GM04504 (cell line): ENCODE measurements around the gene TUB.

ENCODE experiments used
- DNase-seq: peaks from one replicate; pipeline ENCODE4 v3.0.0-alpha.2; 2012; ENCODE audit warnings: low read depth

The TUB gene

DNA sequence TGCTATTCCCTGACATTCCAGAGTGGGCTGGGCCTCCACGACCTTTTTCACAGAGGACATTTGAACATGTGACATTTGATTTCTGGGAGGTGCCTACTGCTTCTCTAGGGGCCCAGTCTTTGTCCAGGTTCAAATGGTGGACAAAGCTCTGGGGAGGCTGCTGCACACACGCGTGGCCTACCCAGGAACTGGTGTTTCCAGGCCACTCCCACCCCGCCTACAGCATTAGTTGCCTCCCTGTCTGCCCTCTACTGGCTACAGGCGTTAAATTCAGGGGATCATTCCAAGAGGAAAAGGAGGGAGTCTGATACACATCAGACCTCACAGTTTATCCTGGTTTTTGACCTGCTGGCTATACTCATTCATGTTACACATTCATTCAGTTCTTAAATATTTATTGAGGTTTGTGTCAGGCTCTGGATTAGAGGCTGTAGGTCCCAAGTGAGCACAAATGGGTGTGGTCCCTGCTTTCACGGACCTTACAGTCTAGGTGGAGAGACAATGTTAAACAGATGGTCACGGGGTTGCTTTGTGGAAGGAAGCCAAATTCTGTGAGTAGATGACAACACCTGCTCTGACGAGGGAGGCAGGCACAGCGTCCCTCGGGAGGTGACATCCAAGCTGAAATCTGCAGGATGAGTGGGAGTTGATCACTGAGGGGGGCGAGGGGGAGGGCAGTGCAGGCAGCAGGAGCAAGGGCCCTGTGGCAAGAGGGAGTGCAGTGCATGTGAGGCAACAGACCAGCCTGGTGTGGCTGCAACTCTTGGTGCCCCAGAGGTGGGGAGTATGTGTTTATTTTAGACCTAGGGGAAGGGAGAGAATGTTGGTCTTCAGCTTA lies 11.8 kb downstream of the TUB start:
- DNase-seq: no peak

DNA sequence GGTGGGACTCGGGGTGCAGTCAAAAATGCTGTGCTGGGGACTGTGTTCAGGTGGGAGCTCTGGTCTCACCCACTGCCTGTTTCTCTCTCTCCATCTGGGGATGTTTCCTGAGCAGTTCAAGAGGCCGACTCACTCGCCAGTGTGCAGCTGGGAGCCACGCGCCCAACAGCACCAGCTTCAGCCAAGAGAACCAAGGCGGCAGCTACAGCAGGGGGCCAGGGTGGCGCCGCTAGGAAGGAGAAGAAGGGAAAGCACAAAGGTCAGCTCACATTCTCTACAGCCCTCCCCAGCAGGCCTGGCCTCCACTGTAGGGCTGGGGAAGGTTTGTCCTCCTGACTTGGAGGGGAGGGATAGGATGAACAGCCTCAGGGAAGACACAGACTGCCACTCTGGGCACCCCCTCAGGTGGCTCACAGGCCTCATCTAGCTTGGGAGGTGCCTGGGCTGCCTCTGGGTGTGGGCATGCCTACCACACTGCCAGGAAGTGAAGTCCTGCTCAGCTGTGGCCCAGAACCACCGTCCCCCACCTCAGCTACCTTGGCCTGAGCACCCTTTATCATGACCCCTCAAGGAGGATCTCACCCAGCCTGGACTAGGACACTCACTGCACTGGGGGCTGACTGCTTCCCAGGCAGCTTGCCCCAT lies 13.0 kb downstream of the TUB start:
- no peak for DNase-seq

- no peak for DNase-seq
These were observed 13.6 kb downstream of the TUB start for GRCh38 chr11:8094656-8095055.

- no peak for DNase-seq
These were observed 14.4 kb downstream of the TUB start for GRCh38 chr11:8095371-8095770.

DNA sequence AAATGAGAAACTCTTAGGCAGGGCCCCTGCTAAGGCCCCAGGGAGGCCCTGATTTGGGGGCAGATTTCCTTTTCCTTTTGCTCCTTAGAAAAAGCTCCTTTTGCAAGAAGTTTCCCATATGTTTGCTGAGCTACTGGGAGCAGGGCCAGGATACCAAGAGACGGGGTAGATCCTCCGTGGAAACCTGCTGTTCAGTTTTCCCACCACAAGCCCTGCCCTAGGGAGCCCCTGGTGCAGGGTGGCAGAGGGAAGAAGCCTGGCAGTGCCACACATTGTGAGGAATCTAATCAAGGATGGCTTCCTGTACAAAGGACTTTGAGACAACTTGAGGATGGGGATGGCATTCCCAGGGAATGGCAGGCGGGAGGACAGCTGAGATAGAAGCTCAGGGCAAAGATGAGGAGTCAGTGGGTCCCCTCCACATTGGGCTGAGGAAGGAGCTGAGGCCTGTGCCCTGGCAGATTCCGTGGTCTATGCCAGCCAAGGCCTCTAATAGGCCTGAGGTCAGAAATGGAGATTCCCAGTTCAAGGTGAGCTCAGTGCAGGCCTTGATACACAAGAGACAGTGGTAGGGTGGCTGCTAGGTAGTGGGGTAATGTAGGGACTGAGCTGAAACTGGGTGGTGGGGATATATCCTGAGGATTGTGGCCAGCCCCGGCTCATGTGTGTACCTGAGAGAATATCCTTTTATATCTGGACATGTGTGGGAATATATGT lies 15.0 kb downstream of the TUB start:
- DNase-seq: no peak

DNA sequence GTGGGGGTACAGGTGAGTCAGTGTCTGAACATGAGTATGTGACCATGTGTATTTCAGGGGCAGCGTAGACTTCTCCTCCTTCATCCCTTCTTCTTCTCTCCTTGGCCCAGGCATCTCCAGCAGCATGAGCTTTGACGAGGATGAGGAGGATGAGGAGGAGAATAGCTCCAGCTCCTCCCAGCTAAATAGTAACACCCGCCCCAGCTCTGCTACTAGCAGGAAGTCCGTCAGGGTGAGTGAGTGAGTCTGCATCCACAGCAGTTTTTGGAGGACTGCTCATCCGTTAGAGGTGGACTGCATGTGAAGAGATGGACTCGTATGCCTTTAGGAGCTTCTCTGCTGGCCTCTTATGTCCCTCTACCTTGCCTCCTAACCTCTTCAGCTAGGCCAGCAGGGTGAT lies 15.6 kb downstream of the TUB start:
- no peak for DNase-seq

- DNase-seq: no peak
These were observed 16.1 kb downstream of the TUB start for GRCh38 chr11:8097062-8097461.

GRCh38 chr11:8097468-8097867 lies 16.5 kb downstream of the TUB start:
- no peak for DNase-seq

DNA sequence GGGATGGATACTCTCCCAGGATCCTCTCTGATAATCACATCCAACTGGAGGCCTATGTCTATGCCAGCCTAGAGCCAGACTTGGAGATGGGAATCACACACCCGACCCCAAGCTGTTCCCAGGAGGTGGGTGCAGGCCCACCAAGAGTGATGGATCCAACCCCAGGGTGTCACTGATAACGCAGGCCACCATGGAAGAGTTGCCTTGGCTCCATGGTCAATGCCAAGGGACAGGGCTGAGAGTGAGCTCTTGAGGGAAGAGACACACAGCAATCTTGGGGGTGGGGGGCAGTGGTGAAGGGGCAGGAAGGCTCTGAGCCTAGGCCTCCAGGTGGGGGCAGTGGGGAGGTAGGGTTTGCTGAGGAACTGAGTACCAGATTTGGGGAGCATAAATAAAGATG lies 16.9 kb downstream of the TUB start:
- DNase-seq: no peak

- peak; percentile 50 for DNase-seq
These were observed 17.4 kb downstream of the TUB start for GRCh38 chr11:8098361-8098760.

DNA sequence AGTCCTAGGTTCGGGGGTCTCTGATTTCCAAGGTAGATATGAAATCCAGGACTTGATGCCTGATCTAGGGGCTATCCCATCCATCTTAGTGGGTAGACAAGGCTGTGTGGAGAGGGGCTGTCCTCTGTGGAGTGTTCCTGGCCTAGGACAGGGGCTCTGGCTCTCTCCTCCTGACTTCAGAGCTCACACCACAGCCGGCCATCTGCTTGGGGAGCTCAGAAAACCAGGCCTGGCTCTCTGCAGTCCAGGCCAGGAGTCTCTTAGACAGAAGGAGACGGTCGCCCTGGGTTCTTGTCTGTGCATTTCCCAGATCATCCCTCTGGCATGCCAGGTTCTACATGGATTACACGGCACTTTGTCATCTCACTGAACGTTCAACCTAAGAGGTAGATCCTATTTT lies 17.9 kb downstream of the TUB start:
- no peak for DNase-seq

DNA sequence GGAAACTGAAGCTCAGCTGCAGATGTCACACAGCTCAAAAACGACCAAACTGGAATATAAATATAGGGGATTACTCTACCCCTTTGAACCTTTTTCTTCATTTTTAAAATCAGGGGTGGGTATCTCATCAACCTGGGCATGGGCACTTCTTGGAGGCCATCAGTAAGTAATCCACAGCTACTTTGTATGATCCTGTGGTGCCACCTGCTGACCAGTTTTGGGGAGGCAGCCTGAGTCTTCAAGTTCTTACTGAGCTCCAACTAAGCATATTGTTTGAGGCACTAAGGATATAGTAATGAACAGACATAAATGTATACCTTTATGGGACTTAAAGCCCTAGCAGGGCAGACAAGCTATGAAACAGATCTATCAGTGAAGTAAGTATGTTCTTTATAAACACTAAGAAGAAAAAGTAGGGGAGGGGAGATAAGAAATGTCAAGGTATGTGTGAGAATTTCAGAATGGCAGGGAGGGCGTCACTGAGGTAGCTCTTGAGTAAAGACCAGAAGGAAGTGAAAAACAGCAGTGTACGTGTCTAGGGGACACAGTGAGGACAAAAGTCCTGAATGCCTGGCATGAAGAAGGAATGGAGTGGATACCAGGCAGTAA lies 18.4 kb downstream of the TUB start:
- peak; percentile 58 for DNase-seq

DNA sequence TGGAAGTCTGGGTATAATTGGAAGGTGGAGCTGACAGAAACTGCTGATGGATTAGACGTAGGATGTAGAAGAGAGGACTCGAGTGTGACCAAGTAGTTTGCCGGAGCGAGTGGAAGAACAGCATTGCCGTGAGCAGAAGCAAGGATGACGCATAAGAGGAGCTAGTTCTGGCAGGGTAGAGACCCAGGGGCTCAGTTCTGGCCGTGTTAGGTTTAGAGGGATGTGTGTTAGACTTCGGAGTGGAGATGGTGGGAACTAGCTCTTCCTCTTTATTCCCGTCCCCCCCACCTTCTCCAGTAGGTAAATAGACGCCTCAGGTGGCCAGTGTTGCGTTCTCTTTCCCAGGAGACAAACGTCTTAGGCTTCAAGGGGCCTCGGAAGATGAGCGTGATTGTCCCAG lies 19.1 kb downstream of the TUB start:
- no peak for DNase-seq

GRCh38 chr11:8100605-8101004 lies 19.6 kb downstream of the TUB start:
- no peak for DNase-seq

- DNase-seq: no peak
These were observed 20.4 kb downstream of the TUB start for GRCh38 chr11:8101421-8101820.

DNA sequence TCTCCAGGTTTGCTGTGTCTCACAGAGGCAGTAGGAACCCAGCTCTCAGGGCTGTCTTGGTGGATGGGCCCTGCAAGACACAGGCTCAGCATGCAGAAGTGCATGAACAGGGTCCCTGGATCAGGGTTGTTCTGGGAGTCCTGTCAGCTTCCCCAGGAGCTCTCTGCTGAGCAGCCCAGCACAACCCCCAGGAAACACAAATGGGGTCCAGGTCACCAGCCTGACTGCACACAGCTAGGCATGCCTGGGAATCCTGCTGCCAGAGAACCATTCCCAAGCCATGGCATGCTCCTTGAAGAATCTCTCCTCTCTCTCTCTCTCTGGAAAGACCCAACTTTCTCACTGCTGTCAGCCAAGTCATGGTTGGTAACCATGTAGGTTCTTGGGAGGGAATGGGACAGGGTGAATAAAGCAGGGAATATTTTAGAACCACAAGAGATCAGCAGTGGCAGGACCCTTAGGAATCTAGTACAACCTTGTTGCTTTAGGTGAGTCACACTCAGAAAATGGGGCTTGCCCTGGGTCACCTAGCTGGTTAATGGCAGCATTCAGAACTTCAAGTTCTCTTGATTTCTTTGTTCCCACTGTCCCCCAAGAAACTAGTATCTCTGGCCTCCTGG lies 21.4 kb downstream of the TUB start:
- no peak for DNase-seq

GRCh38 chr11:8102965-8103364 lies 22.0 kb downstream of the TUB start:
- DNase-seq: no peak

DNA sequence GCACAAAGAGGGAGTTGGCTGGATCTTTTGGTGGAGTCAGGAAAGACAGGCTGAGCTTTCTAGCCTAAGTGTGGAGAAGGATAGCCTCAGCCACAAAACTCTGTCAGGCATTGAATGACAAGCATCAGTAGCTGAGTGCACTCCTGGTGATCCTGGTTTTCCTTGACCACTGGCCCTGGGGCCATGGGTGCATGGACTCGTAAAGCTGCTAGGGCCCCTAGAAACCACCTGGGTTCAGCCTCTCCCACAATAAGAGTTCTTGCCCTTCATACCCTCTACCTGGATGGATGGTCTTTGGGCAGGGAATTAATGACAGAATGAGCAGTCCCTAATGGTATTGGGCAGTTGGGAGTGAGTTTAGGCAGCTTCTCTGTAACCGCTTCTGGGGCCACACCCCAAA lies 22.9 kb downstream of the TUB start:
- no peak for DNase-seq

DNA sequence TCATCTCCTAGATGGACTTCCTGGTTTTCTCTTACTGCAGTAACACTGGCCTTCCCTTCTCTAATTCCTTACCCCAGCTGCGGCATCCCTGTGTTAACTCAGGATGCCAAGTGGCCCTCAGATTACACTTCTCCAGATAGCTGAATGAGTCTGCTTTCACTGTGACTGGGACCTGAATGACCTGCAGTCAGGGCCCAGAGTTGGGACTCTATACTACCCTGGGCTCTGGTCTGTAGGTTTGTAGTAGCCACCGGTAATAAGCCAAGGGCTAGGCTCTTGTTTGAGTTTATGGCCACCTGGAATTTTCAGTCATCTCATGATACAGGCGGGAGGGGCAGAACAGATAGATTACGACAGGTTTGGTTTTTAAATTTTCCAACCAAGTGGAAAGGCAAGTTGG lies 24.1 kb downstream of the TUB start:
- no peak for DNase-seq

DNA sequence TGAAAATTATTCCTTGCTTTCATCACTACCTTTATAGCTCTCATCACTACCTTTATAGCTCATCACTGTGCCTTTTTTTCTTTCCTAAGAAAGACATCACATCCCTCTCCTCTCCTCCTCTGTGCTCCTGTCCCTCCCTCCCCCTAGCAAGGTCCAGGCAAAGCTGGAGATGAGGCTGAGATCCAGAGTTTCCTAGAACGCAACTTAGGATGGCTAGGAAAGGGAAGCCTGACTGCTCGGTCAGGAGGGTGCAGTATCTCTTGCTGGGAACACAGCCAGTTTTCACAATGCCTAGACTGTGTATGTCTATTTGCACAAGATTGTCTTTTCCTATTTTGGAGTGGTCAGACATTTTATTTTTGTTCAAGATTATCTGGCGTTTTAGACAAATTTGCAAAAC lies 24.7 kb downstream of the TUB start:
- DNase-seq: no peak

- no peak for DNase-seq
These were observed 25.7 kb downstream of the TUB start for GRCh38 chr11:8106679-8107078.

- DNase-seq: no peak
These were observed 26.6 kb downstream of the TUB start for GRCh38 chr11:8107642-8108041.
